GM12873 (cell line): Measurements from ENCODE around the gene UBE2H.

Source experiments
- CTCF ChIP-seq: IDR thresholded peaks from 2 replicates; pipeline ENCODE4 v1.5.1; 2012; ENCODE audit warnings: low read depth, mild to moderate bottlenecking, moderate library complexity, low read length, control low read depth; ENCODE audit not compliant: insufficient read depth; ENCODE audit errors: missing control alignments

UBE2H gene

GRCh38 chr7:129889133-129889844 is 63.5 kb downstream of the UBE2H start:
- no peak for TF ChIP-seq CTCF

- no peak for TF ChIP-seq CTCF
Observed at GRCh38 chr7:129887865-129888264, 64.9 kb downstream of the UBE2H start.

GRCh38 chr7:129886818-129887186 is 66.0 kb downstream of the UBE2H start:
- no peak for TF ChIP-seq CTCF

GRCh38 chr7:129886167-129886817 is 66.5 kb downstream of the UBE2H start:
- no peak for TF ChIP-seq CTCF

- no peak for TF ChIP-seq CTCF
Observed at GRCh38 chr7:129884495-129884894, 68.3 kb downstream of the UBE2H start.

GRCh38 chr7:129883151-129883550 is 69.6 kb downstream of the UBE2H start:
- TF ChIP-seq CTCF: no peak

- TF ChIP-seq CTCF: no peak
Observed at GRCh38 chr7:129882531-129882930, 70.2 kb downstream of the UBE2H start.
